SK-N-SH (cell line): ENCODE results near the gene LCNL1. TPM values are rescaled to one million over a fixed set of nuclear protein-coding genes. Genes with fewer than 3 reads are reported as not detected.

Experiments used
- CTCF ChIA-PET: fragments of 300-600, 350-600 bp; formaldehyde crosslinking; extraction: SDS; loops from one replicate; lab custom pipeline; 2021; lab: Yijun Ruan, JAX
- POLR2A ChIA-PET: fragments of 350-600 bp; sonication (Branson Sonifier 250); formaldehyde crosslinking; extraction: SDS; loops from one replicate; lab custom pipeline; 2020; ENCODE audit warnings: antibody characterized with exemption, inconsistent platforms; lab: Yijun Ruan, JAX
- DNase-seq: peaks from one replicate; pipeline ENCODE4 v3.0.0; 2012
- H2AFZ ChIP-seq: fragments of 200-600 bp; sonication (generic); 2 replicates; pipeline ENCODE4 v1.8.1; 2016; ENCODE audit warnings: antibody characterized with exemption, mild to moderate bottlenecking, low read depth
- H3F3A ChIP-seq: fragments of 200-600 bp; sonication (generic); replicated peaks from 2 replicates; pipeline ENCODE3; 2016; ENCODE audit warnings: antibody characterized with exemption, mild to moderate bottlenecking; ENCODE audit not compliant: insufficient read depth
- H3K27ac ChIP-seq, 2 experiments: fragments of 200-500 bp in 1 of 2; fragments of 200-600 bp in 1 of 2; sonication (Bioruptor generic) in 1 of 2; sonication (generic), shearing (Covaris generic) in 1 of 2; 2 replicates each; pipeline versions ENCODE4 v1.5.1 to v1.6.1; 2014 to 2016; ENCODE audit warnings: low read depth in 2 of 2, inconsistent platforms in 1 of 2, low read length in 1 of 2, mild to moderate bottlenecking in 1 of 2, mixed read lengths in 1 of 2
- H3K27me3 ChIP-seq: fragments of 200-600 bp; sonication (generic), shearing (Covaris generic); 2 replicates; pipeline ENCODE4 v1.6.1; 2016; ENCODE audit warnings: mixed run types; ENCODE audit not compliant: insufficient read depth
- H3K36me3 ChIP-seq, 2 experiments: fragments of 200-500 bp in 1 of 2; fragments of 200-600 bp in 1 of 2; sonication (Bioruptor generic) in 1 of 2; sonication (generic) in 1 of 2; replicated peaks in 1 of 2; 2 replicates each; pipeline versions ENCODE3 to v1.5.1; 2014 to 2016; ENCODE audit warnings: low read length in 1 of 2, mild to moderate bottlenecking in 1 of 2; ENCODE audit not compliant: insufficient read depth in 2 of 2, control insufficient read depth in 1 of 2
- H3K4me1 ChIP-seq, 2 experiments: fragments of 200-500 bp in 1 of 2; fragments of 200-600 bp in 1 of 2; sonication (Bioruptor generic) in 1 of 2; sonication (generic), shearing (Covaris generic) in 1 of 2; 2 replicates each; pipeline versions ENCODE4 v1.5.1 to v1.6.1; 2014 to 2016; ENCODE audit warnings: low read depth in 1 of 2, low read length in 1 of 2, mixed run types in 1 of 2; ENCODE audit not compliant: insufficient read depth in 2 of 2, control insufficient read depth in 1 of 2
- H3K4me2 ChIP-seq: fragments of 200-600 bp; sonication (generic), shearing (Covaris generic); 2 replicates; pipeline ENCODE4 v1.6.1; 2017; ENCODE audit warnings: mixed run types
- H3K4me3 ChIP-seq, 2 experiments: fragments of 200-500 bp in 1 of 2; fragments of 200-600 bp in 1 of 2; sonication (Bioruptor generic) in 1 of 2; sonication (generic), shearing (Covaris generic) in 1 of 2; 2 replicates each; pipeline versions ENCODE4 v1.5.1 to v1.8.1; 2014 to 2016; ENCODE audit warnings: low read depth in 2 of 2, inconsistent platforms in 1 of 2, low read length in 1 of 2, mild to moderate bottlenecking in 1 of 2, mixed read lengths in 1 of 2, moderate library complexity in 1 of 2
- H3K79me2 ChIP-seq: fragments of 200-600 bp; sonication (generic); 2 replicates; pipeline ENCODE4 v1.8.1; 2017; ENCODE audit warnings: mild to moderate bottlenecking; ENCODE audit not compliant: insufficient read depth
- H3K9ac ChIP-seq: fragments of 200-600 bp; sonication (generic); 2 replicates; pipeline ENCODE4 v1.6.1; 2017; ENCODE audit warnings: mixed run types
- H3K9me2 ChIP-seq: fragments of 200-600 bp; sonication (generic); 2 replicates; pipeline ENCODE4 v1.6.1; 2017; ENCODE audit warnings: mixed run types
- H3K9me3 ChIP-seq: fragments of 200-600 bp; sonication (generic); 2 replicates; pipeline ENCODE4 v1.6.1; 2017; ENCODE audit warnings: mixed run types, mild to moderate bottlenecking, moderate library complexity
- H4K20me1 ChIP-seq: fragments of 200-600 bp; sonication (generic); 2 replicates; pipeline ENCODE4 v1.6.1; 2017; ENCODE audit warnings: mild to moderate bottlenecking, mixed run types; ENCODE audit not compliant: insufficient read depth
- CHD2 ChIP-seq: fragments of 150-350 bp; IDR thresholded peaks from 2 replicates; pipeline ENCODE4 v1.6.1; 2018; ENCODE audit warnings: low read length; ENCODE audit not compliant: partially characterized antibody
- EZH2phosphoT487 ChIP-seq: fragments of 200-600 bp; sonication (generic); IDR thresholded peaks from 2 replicates; pipeline ENCODE4 v1.6.1; 2017; ENCODE audit warnings: low read depth, mixed run types, mild to moderate bottlenecking, antibody characterized with exemption, moderate library complexity, borderline replicate concordance
- FOXJ3 ChIP-seq: sonication (generic); formaldehyde crosslinking; IDR thresholded peaks from 2 replicates; pipeline ENCODE4 v1.5.1; 2020; ENCODE audit warnings: mild to moderate bottlenecking, missing genetic modification reagents
- FOXM1 ChIP-seq: IDR thresholded peaks from 2 replicates; pipeline ENCODE4 v1.4.0; 2012; ENCODE audit warnings: low read depth, mild to moderate bottlenecking
- GATA2 ChIP-seq: sonication (generic); formaldehyde crosslinking; IDR thresholded peaks from 2 replicates; pipeline ENCODE4 v1.5.0; 2020; ENCODE audit warnings: mild to moderate bottlenecking, missing genetic modification reagents
- JUND ChIP-seq: IDR thresholded peaks from 2 replicates; pipeline ENCODE4 v1.4.0; 2012
- MEF2A ChIP-seq: IDR thresholded peaks from 2 replicates; pipeline ENCODE4 v1.4.0; 2012; ENCODE audit warnings: low read depth, borderline replicate concordance
- MXI1 ChIP-seq: IDR thresholded peaks from 2 replicates; pipeline ENCODE4 v1.6.1; 2012; ENCODE audit warnings: mild to moderate bottlenecking, low read depth, low read length, improper control_type of control experiment
- NFIC ChIP-seq: IDR thresholded peaks from 2 replicates; pipeline ENCODE4 v1.4.0; 2012; ENCODE audit warnings: borderline replicate concordance
- NRF1 ChIP-seq: IDR thresholded peaks from 2 replicates; pipeline ENCODE4 v1.6.1; 2012; ENCODE audit warnings: low read depth, mild to moderate bottlenecking, low read length
- POLR2AphosphoS5 ChIP-seq: IDR thresholded peaks from 2 replicates; pipeline ENCODE4 v1.6.1; 2012; ENCODE audit warnings: low read depth, low read length
- TCF12 ChIP-seq: IDR thresholded peaks from 2 replicates; pipeline ENCODE4 v1.4.0; 2012
- USF2 ChIP-seq: fragments of 150-350 bp; IDR thresholded peaks from 2 replicates; pipeline ENCODE4 v1.6.1; 2017; ENCODE audit warnings: antibody characterized with exemption, low read length, low read depth, borderline replicate concordance
- YY1 ChIP-seq: IDR thresholded peaks from 2 replicates; pipeline ENCODE4 v1.4.0; 2012; ENCODE audit warnings: low read depth, mild to moderate bottlenecking
- WGBS: methylation state at CpG from one replicate; pipeline ENCODE4 v1.1.6; 2017; ENCODE audit warnings: low lambda C conversion rate; 5-methylcytosine and 5-hydroxymethylcytosine counted together
- polyA plus RNA-seq, 3 experiments: library from polyadenylated mRNA; depleted of rRNA; stranded (reverse); fragments of >200 nt; gene quantifications; 2 replicates each; pipeline ENCODE4 v1.2.3, GENCODE V29; 2012
- TF ChIP-seq, protein P1 (sequence below): IDR thresholded peaks from 2 replicates; pipeline ENCODE4 v1.6.1; 2012; ENCODE audit warnings: mild to moderate bottlenecking, low read depth, low read length, moderate library complexity
- TF ChIP-seq, protein P2 (sequence below): fragments of 200-600 bp; sonication (generic); IDR thresholded peaks from 2 replicates; pipeline ENCODE4 v1.6.1; 2017; ENCODE audit warnings: antibody characterized with exemption, mild to moderate bottlenecking, moderate library complexity
- TF ChIP-seq, protein P3 (sequence below): fragments of 150-350 bp; IDR thresholded peaks from 2 replicates; pipeline ENCODE4 v1.6.1; 2016; ENCODE audit warnings: mild to moderate bottlenecking, low read depth, low read length
- TF ChIP-seq, protein P4 (sequence below): IDR thresholded peaks from 2 replicates; pipeline ENCODE4 v1.4.0; 2012; ENCODE audit warnings: low read depth, borderline replicate concordance
- TF ChIP-seq, protein P5 (sequence below): IDR thresholded peaks from 2 replicates; pipeline ENCODE4 v1.4.0; 2012; ENCODE audit warnings: low read depth, borderline replicate concordance

LCNL1 gene
- polyA plus RNA-seq, 1 of the 3 experiments (the other 2 are of a cell fraction): not detected

DNA sequence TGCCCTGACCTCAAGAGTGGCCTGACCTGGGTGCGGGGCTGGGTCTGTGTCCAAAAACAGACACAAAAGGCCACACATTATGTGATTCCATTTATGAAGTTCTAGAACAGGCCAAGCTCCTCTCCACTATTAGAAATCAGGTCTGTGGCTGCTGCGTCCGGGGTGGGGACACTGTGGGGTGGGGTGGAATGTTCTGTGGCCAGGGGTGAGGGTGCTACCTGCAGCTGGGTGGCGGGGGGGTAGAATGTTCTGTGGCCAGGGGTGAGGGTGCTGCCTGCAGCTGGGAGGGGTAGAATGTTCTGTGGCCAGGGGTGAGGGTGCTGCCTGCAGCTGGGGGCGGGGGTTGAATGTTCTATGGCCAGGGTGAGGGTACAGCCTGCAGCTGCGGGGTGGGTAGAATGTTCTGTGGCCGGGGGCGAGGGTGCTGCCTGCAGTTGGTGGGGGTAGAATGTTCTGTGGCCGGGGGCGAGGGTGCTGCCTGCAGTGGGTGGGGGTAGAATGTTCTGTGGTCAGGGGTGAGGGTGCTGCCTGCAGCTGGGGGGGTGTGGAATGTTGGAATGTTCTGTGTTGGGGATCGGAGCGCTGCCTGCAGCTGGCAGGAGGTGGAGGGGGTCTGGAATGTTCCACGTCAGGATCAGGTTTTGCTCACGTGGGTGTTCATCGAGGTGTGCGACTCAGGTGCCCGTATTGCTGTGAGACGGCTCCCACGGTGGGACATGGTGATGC is 22.4 kb upstream of the LCNL1 start:
- ChIA-PET CTCF (interaction anchor here (1.0 to 1.8 kb wide), 6 partner anchors 11 to 191 kb away, joined by 3 to 8 read pairs (median 4); no protein-coding TSS in a partner anchor), POLR2A (no interaction called here)
- Histone ChIP-seq H3K4me1 (peaks cover 0 to 8% of the 10 kb centered on the region in 2 experiments; a peak in 1 of 4 replicates), H3K4me3 (no peak overlapping the region), H3K4me2 (no peak overlapping the region), H4K20me1 (no peaks in the 10 kb centered on the region), H3F3A (no peaks in the 10 kb centered on the region), H2AFZ (no peak overlapping the region), H3K9me2 (no peaks in the 10 kb centered on the region), H3K9me3 (no peaks in the 10 kb centered on the region), H3K36me3 (no peaks in the 10 kb centered on the region), H3K79me2 (no peaks in the 10 kb centered on the region), H3K27ac (no peak overlapping the region), H3K9ac (no peak overlapping the region), H3K27me3 (no peaks in the 10 kb centered on the region)
- TF ChIP-seq, protein P1, sequence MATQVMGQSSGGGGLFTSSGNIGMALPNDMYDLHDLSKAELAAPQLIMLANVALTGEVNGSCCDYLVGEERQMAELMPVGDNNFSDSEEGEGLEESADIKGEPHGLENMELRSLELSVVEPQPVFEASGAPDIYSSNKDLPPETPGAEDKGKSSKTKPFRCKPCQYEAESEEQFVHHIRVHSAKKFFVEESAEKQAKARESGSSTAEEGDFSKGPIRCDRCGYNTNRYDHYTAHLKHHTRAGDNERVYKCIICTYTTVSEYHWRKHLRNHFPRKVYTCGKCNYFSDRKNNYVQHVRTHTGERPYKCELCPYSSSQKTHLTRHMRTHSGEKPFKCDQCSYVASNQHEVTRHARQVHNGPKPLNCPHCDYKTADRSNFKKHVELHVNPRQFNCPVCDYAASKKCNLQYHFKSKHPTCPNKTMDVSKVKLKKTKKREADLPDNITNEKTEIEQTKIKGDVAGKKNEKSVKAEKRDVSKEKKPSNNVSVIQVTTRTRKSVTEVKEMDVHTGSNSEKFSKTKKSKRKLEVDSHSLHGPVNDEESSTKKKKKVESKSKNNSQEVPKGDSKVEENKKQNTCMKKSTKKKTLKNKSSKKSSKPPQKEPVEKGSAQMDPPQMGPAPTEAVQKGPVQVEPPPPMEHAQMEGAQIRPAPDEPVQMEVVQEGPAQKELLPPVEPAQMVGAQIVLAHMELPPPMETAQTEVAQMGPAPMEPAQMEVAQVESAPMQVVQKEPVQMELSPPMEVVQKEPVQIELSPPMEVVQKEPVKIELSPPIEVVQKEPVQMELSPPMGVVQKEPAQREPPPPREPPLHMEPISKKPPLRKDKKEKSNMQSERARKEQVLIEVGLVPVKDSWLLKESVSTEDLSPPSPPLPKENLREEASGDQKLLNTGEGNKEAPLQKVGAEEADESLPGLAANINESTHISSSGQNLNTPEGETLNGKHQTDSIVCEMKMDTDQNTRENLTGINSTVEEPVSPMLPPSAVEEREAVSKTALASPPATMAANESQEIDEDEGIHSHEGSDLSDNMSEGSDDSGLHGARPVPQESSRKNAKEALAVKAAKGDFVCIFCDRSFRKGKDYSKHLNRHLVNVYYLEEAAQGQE: no peak
- no peak for TF ChIP-seq GATA2
- TF ChIP-seq MEF2A: no peak
- TF ChIP-seq YY1: no peak
- no peak for TF ChIP-seq CHD2
- TF ChIP-seq NRF1: no peak
- TF ChIP-seq POLR2AphosphoS5: no peak
- TF ChIP-seq NFIC: no peak
- TF ChIP-seq FOXJ3 (CRISPR knock-in tag): no peak
- TF ChIP-seq MXI1: no peak
- TF ChIP-seq USF2: no peak
- TF ChIP-seq EZH2phosphoT487: no peak
- TF ChIP-seq, protein P2, sequence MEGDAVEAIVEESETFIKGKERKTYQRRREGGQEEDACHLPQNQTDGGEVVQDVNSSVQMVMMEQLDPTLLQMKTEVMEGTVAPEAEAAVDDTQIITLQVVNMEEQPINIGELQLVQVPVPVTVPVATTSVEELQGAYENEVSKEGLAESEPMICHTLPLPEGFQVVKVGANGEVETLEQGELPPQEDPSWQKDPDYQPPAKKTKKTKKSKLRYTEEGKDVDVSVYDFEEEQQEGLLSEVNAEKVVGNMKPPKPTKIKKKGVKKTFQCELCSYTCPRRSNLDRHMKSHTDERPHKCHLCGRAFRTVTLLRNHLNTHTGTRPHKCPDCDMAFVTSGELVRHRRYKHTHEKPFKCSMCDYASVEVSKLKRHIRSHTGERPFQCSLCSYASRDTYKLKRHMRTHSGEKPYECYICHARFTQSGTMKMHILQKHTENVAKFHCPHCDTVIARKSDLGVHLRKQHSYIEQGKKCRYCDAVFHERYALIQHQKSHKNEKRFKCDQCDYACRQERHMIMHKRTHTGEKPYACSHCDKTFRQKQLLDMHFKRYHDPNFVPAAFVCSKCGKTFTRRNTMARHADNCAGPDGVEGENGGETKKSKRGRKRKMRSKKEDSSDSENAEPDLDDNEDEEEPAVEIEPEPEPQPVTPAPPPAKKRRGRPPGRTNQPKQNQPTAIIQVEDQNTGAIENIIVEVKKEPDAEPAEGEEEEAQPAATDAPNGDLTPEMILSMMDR: no peak
- TF ChIP-seq, protein P3, sequence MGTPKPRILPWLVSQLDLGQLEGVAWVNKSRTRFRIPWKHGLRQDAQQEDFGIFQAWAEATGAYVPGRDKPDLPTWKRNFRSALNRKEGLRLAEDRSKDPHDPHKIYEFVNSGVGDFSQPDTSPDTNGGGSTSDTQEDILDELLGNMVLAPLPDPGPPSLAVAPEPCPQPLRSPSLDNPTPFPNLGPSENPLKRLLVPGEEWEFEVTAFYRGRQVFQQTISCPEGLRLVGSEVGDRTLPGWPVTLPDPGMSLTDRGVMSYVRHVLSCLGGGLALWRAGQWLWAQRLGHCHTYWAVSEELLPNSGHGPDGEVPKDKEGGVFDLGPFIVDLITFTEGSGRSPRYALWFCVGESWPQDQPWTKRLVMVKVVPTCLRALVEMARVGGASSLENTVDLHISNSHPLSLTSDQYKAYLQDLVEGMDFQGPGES: no peak
- TF ChIP-seq FOXM1: no peak
- no peak for TF ChIP-seq TCF12
- TF ChIP-seq, protein P4, sequence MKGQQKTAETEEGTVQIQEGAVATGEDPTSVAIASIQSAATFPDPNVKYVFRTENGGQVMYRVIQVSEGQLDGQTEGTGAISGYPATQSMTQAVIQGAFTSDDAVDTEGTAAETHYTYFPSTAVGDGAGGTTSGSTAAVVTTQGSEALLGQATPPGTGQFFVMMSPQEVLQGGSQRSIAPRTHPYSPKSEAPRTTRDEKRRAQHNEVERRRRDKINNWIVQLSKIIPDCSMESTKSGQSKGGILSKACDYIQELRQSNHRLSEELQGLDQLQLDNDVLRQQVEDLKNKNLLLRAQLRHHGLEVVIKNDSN: no peak
- TF ChIP-seq JUND: no peak
- TF ChIP-seq, protein P5, sequence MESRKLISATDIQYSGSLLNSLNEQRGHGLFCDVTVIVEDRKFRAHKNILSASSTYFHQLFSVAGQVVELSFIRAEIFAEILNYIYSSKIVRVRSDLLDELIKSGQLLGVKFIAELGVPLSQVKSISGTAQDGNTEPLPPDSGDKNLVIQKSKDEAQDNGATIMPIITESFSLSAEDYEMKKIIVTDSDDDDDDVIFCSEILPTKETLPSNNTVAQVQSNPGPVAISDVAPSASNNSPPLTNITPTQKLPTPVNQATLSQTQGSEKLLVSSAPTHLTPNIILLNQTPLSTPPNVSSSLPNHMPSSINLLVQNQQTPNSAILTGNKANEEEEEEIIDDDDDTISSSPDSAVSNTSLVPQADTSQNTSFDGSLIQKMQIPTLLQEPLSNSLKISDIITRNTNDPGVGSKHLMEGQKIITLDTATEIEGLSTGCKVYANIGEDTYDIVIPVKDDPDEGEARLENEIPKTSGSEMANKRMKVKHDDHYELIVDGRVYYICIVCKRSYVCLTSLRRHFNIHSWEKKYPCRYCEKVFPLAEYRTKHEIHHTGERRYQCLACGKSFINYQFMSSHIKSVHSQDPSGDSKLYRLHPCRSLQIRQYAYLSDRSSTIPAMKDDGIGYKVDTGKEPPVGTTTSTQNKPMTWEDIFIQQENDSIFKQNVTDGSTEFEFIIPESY: no peak
- no peak for DNase-seq
- WGBS: 81% methylated on average over 12 of the region's 19 CpGs
